HG02870 (cell line): ENCODE data around the gene CACHD1.
"Not testable (repeated sequence)": the region's sequence is repeated elsewhere in the genome, so short reads cannot be mapped to it uniquely, and the experiment has no call there.

Source experiments
- ATAC-seq: cut with Tn5 transposase; IDR thresholded peaks from one replicate; pipeline ENCODE4 v1.9.1; 2021; ENCODE audit warnings: mild to moderate bottlenecking, moderate library complexity; ENCODE audit not compliant: unreplicated experiment

The CACHD1 gene

GRCh38 chr1:64687725-64688327, 217.9 kb downstream of the CACHD1 start:
- no peak for ATAC-seq

DNA sequence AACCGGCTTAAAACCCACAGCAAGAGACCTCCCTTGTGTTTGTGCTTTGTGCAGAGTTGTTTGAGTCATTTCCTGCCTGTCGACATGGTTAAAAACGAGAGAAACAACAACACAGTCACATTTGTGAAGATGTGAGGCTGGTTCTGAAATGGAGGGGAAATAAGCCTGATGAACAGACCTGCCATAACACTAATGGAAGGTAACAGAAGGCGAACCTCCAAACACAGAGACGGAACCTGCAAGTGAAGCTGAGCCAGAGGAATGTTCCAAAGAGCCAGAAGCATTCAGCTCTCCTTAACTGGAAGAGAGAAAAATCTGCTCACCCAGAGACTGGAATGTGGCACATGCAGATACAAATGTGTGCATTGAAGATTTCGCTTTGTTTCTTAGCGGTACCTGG, 221.7 kb downstream of the CACHD1 start:
- ATAC-seq = no peak

- ATAC-seq = no peak
Observed at GRCh38 chr1:64692911-64693310, 223.0 kb downstream of the CACHD1 start.

DNA sequence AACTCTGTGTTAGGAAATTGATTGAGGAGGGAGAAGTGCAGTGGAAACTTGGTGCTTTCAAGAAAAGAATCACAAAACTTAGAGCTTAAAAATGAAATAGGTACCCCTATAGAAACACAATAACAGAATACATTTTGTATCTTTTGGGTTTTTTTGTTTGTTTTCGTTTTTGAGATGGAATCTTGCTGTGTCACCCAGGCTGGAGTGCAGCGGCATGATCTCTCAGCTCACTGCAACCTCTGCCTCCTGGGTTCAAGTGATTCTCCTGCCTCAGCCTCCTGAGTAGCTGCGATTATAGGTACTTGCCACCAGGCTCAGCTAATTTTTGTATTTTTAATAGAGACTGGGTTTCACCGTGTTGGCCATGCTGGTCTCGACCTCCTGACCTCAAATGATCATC, 223.5 kb downstream of the CACHD1 start:
- ATAC-seq = no peak

DNA sequence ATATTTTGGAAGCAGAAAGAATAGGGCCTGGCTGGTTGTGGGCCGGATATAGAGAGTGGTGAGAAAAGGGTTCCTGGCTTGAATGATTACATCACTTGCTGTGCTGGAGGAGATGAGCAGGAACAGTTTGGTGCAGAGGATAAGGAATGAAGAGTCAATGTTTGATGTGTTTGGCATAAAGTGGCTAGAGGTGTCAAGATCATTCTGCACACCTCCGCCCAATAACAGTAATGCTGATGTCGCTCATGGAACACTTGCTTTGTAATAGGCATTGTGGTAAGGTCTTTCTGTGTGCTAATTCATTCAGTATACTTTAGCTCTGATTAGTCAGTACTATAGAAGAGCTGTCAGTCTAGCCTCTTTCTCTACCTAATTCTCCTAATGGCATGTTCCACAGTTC, 226.9 kb downstream of the CACHD1 start:
- no peak for ATAC-seq

GRCh38 chr1:64699327-64699726, 229.4 kb downstream of the CACHD1 start:
- no peak for ATAC-seq

DNA sequence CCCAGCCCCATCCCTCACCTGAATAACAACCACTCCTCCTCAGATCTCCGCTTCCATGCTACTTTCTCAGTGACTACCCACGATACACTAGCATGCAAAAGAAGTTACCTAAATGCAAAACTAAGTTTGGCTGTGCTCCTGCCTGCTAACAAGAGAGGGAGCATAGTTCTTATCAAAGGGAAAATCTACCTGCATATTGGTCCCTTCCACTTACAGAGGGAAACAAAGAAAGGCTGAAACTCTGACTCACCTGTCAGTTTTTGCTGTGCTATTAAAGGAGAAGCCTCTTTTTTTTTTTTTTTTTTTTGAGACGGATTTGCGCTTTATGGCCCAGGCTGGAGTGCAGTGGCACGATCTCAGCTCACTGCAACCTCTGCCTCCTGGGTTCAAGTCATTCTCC, 231.1 kb downstream of the CACHD1 start:
- no peak for ATAC-seq

- no peak for ATAC-seq
Observed at GRCh38 chr1:64701886-64702285, 232.0 kb downstream of the CACHD1 start.

- not testable (repeated sequence) for ATAC-seq
Observed at GRCh38 chr1:64702670-64703069, 232.7 kb downstream of the CACHD1 start.

DNA sequence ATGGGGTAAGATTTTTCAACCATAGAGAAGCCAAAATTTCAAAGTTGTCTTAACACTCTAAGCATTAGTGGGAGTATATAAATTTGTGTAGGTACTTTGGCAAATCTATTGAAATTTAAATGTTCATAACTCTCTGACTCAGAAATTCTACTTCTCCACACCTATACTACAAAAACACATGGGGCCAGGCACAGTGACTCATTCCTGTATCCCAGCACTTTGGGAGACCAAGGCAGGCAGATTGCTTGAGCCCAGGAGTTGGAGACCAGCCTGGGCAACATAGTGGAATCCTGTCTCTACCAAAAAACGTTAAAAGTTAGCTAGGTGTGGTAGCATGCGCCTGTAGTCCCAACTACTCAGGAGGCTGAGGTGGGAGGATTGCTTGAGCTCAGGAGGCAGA, 233.7 kb downstream of the CACHD1 start:
- no peak for ATAC-seq

DNA sequence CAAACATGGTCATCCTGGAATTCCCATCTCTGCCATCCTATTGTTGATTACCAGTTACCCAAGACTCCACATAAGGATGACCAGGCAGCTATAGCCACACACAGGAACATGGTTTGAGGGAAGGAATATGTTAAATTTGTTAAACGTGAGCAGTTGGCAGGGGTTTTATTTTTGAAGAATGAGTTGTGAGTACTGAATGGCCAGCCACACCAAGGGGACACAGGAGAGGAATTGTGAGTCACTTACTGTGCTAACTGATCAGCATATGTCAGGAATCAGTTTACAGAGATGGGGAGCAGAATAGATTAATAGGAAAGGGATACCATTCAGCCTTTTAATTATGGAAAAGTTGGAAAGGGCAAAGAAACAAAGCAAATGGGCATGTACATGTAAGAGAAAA, 235.7 kb downstream of the CACHD1 start:
- ATAC-seq = no peak

- no peak for ATAC-seq
Observed at GRCh38 chr1:64711266-64711665, 241.3 kb downstream of the CACHD1 start.

GRCh38 chr1:64712049-64712448, 242.1 kb downstream of the CACHD1 start:
- ATAC-seq = no peak

- no peak for ATAC-seq
Observed at GRCh38 chr1:64715186-64715585, 245.3 kb downstream of the CACHD1 start.

DNA sequence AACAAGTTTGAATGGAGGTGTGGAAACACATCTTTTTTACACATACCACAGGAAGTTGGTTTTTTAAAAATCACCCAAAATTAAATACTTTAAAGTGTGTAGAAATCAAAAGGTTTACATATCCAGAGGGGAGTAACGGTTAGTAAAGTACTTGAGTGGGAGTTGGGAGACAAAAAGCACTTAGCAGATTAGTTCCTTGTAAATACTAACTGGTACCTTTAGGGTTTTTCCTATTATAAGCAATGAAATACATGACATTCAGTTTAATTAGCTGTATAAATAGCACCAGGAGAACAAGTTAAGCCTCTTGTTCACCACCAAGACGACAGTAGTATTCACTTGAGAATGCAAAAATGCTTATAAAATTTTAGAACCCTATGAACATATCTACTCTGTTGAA, 251.2 kb downstream of the CACHD1 start:
- ATAC-seq = no peak

DNA sequence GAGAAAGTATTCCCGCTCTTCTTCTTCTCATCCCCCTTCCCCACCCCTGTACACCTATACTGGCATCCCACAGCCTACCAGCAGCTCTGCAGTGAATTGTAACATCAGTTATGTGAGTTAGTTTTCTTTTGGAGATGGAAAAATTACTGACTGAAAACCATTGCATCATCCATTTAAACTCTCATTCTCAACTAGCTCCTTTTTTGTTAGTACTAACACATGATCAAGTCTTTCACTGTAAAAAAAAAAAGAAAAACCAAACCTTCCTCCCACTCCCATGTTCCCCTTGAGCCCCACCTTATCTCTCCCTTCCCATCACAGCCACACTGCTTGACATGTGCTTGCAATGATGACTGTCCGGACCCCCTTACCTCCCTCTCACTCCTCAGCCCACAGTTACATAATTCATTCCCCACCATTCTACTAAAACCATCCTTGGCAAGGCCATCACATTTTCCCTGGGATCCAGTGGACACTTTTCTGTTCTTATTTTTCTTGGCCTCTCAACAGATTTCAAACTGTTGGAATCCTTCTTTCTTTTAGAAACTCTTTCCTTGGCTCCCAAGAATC, 251.7 kb downstream of the CACHD1 start:
- no peak for ATAC-seq

GRCh38 chr1:64727861-64728260, 257.9 kb downstream of the CACHD1 start:
- ATAC-seq = no peak

DNA sequence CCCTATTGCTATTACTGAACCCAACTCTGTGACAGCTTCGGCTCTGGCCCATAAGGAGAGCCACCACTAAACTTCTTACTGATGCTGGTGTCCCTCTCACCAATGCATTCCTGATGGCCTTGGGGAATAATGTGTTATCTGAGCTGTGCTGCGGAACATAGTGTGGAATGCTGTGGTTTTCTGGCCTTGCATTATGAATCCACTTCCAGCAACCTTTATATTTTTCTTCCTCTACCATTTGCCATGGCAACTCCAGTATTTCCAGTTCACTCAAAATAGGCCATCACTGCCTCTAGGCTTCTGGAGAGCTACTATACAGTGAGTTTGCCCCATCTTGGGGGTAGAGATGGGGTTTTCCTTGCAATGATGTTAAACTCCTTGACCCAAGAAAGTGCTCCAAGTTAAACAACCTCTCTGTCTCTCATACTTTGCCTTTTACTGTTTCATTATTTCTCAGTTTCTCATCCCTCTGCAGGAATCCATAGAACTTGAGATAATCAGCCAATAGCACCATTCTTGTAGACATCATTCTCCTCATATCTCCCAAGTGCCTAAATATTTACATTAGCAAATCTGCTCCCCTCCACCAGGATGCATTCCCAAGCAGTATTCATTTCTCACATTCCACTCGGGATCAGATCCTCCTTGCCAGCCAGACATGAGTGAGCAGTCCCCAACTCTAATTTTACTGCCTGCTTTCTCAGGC, 263.8 kb downstream of the CACHD1 start:
- no peak for ATAC-seq

DNA sequence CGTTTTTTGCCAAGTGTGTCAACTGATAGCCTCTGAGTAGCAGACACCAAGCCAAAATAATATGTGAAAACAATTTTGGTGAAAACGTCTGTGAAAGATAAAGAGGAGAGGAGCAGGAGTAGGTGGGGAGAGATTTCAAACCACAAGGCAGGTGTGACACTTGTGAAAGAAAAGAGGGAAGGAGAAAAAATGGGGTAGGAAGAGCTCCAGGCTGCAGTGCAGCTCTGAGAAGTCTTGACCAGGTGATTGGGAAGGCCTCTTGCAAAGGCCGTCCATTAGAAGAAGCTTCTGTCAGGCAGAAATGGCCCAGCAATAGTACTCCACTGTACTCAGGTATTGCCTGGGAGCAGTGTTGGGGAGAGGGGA, 264.3 kb downstream of the CACHD1 start:
- no peak for ATAC-seq

DNA sequence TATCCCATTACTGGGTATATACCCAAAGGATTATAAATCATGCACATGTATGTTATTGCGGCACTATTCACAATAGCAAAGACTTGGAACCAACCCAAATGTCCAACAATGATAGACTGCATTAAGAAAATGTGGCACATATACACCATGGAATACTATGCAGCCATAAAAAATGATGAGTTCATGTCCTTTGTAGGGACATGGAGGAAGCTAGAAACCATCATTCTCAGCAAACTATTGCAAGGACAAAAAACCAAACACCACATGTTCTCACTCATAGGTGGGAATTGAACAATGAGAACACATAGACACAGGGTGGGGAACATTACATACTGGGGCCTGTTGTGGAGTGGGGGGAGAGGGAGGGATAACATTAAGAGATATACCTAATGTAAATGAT, 270.8 kb downstream of the CACHD1 start:
- not testable (repeated sequence) for ATAC-seq
